22Rv1 (cell line): Measurements from ENCODE around the gene DESI2.

Experiments
- H3K27ac ChIP-seq: fragments of 450-650 bp; 2 replicates; pipeline ENCODE4 v1.5.1; 2017
- ZFX ChIP-seq: fragments of 450-650 bp; IDR thresholded peaks from 2 replicates; pipeline ENCODE4 v1.6.1; 2017; ENCODE audit warnings: antibody characterized with exemption, borderline replicate concordance
- TF ChIP-seq, protein P1 (sequence below): fragments of 450-650 bp; IDR thresholded peaks from 2 replicates; pipeline ENCODE4 v1.5.1; 2017; ENCODE audit warnings: mild to moderate bottlenecking

DESI2 gene

DNA sequence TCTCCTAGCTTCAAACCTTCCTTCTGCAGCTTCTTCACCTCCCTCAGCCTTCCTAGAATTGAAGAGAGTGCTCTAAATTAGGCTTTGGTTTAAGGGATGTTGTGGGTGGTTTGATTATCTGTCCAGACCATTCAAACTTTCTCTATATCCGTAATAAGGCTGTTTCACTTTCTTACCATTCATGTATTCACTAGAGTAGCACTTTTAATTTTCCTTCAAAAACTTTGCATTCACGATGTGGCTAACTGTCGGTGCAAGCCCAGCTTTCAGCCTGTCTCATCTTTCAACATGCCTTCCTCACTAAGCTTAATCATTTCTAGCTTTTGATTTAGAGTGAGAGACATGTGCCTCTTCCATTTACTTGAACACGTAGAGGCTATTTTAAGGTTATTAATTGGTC is 26.2 kb upstream of the DESI2 start:
- no peak overlapping the region for H3K27ac ChIP-seq
- TF ChIP-seq, protein P1, sequence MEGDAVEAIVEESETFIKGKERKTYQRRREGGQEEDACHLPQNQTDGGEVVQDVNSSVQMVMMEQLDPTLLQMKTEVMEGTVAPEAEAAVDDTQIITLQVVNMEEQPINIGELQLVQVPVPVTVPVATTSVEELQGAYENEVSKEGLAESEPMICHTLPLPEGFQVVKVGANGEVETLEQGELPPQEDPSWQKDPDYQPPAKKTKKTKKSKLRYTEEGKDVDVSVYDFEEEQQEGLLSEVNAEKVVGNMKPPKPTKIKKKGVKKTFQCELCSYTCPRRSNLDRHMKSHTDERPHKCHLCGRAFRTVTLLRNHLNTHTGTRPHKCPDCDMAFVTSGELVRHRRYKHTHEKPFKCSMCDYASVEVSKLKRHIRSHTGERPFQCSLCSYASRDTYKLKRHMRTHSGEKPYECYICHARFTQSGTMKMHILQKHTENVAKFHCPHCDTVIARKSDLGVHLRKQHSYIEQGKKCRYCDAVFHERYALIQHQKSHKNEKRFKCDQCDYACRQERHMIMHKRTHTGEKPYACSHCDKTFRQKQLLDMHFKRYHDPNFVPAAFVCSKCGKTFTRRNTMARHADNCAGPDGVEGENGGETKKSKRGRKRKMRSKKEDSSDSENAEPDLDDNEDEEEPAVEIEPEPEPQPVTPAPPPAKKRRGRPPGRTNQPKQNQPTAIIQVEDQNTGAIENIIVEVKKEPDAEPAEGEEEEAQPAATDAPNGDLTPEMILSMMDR = no peak
- TF ChIP-seq ZFX = no peak

DNA sequence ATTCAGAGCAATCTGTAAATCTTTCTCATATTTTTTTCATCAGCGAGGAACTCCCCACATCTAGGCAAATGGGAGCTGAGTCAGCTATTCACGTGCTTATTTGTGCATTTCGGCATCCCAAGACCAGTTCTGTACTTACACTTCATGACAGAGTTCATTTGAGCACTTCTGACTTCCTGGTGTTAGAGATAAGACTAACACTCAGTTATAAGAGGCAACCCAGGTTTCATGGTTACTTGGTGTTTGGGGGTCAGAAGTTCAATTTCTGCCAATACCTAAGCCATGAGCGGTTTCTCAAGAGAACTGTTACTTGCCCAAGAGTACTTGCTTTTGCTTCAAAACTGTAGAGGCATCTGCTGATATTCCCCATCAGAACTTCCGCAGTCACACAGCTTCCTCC is 24.1 kb upstream of the DESI2 start:
- TF ChIP-seq, protein P1 = no peak
- no peak for TF ChIP-seq ZFX
- no peak overlapping the region for H3K27ac ChIP-seq

DNA sequence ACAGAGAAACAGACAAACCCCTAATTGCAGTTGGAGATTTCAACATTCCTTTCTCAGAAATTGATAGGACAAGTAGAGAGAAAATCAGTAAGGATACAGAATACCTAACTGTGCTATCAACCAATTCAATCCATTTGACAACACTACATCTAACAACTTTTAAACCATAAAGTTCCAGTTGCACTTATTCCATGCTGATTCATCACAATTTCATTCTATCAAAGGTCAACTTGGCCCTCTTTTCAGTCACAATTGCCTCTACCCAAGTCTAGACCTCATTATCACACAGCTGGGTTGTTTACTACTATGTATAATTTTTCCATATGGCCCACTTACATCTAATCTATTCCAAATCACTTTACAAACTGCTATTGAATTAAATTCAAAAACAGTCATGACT is 19.8 kb upstream of the DESI2 start:
- TF ChIP-seq, protein P1 = no peak
- no peak for TF ChIP-seq ZFX
- H3K27ac ChIP-seq = no peak overlapping the region

DNA sequence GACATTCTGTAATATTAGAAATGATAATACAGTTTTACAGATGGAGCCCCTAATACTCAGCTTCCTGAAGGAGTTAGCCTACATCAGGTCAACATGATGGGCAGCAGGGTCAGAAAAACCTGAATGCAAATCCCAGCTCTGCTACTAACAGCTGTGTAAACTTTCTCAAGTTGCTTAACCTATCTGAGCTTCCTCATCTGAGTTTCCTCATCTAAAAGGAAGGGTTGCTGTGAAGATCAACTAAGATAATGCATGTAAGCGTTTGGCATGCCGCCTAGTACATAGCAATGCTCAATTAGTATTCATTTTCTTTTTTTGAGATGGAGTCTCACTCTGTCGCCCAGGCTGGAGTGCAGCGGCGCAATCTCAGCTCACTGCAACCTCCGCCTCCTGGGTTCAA is 18.4 kb upstream of the DESI2 start:
- TF ChIP-seq, protein P1 = no peak
- no peak for TF ChIP-seq ZFX
- H3K27ac ChIP-seq = no peak overlapping the region

DNA sequence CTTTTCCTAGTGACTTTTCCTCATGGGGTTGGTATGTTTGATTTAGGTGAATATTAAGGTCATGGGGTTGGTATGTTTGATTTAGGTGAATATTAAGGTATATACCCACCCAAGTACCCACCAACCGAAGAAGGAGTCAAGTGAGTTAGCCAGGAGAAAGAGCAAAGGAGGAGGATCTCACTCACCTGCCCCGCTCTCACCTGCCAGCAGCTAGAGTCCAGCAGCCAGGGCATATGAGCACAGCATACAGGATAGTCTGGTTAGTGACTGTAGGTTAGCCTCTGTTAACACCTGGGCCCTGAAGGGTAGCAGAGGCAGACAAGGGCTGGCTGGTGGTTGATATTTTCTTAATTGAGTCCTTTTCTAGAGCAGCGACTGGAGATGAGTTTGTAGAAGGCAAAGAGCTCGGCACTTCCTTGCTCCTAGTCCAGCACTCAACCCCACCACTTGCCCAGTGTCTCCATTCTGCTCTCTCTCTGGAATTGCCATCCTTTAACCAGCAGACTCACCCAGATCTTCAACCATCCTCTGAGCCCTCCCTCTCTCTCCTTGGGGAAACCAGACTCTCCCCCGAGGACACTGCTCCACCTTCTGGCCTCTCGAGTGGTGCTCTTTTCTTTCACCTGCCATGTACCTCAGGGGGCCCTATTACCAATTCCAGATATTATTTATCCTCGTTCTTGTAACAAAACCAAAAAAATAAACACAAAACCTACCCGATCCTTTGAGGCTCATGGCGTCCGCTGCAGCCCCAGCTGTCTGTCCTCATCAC is 16.3 kb upstream of the DESI2 start:
- no peak for TF ChIP-seq ZFX
- TF ChIP-seq, protein P1 = no peak
- H3K27ac ChIP-seq = no peak overlapping the region

DNA sequence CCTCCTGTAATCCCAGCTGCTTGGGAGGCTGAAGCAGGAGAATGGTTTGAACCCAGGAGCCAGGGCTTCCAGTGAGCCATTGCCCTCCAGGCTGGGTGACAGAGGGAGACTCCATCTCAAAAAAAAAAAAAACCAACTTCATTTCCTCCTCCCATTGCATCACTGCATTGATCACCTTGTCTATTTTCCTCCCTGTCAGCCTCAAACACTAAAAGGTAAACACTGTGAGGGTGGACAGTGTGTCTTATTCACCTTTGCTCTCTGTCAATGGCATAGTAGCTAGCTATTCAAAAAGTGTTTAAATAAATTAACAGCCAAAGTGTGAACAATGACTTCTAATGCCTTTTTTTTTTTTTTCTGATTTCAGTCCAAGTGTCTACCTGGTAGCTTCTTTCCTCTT is 13.4 kb upstream of the DESI2 start:
- TF ChIP-seq ZFX = no peak
- TF ChIP-seq, protein P1 = no peak
- no peak overlapping the region for H3K27ac ChIP-seq

DNA sequence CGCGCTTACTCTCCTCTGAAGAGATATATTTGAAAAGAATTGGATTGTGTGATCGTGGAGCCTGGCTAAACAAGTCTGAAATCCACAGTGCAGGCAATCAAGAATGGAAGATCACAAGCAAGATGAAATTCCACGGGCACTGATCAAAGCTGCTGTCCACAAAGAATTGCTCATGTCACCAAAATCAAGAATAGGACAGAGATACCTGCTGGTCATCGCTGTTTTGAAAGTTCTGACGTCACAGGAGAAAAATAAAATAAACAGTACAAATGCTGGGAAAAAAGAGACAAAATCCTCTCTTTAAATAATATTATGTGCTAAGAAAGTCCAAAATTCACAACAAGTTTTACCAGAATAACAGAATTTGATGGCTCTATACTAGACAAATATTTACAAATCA is 12.0 kb upstream of the DESI2 start:
- TF ChIP-seq, protein P1 = no peak
- TF ChIP-seq ZFX = no peak
- no peak overlapping the region for H3K27ac ChIP-seq
